GM12864 (cell line): ENCODE measurements around the gene RAB13.

Experiments used
- DNase-seq: peaks from one replicate; pipeline ENCODE4 v3.0.0-alpha.2; 2011; ENCODE audit warnings: low read depth
- H3K4me3 ChIP-seq: 2 replicates; pipeline ENCODE4 v1.5.1; 2011; ENCODE audit warnings: mild to moderate bottlenecking, low read depth, low read length, control low read depth
- CTCF ChIP-seq: IDR thresholded peaks from 2 replicates; pipeline ENCODE4 v1.5.1; 2011; ENCODE audit warnings: low read depth, mild to moderate bottlenecking, moderate library complexity, low read length, control low read depth, inconsistent platforms; ENCODE audit errors: missing control alignments

RAB13 gene

GRCh38 chr1:153967107-153967999 lies 18.8 kb downstream of the RAB13 start, which contains the start of gene CREB3L4:
Gene CREB3L4 (plus strand): TSS chr1:153967902. CDS start chr1:153968526, 624 bp downstream.
- DNase-seq: peak; percentile 97
- TF ChIP-seq CTCF: peak; percentile 47
- peak within 1 kb of the TSS; percentile 71 for H3K4me3 ChIP-seq

- peak overlapping the region; percentile 73 for H3K4me3 ChIP-seq
- TF ChIP-seq CTCF: no peak
- no peak for DNase-seq
Measured at GRCh38 chr1:153963850-153964331, 22.2 kb downstream of the RAB13 start.

- H3K4me3 ChIP-seq: peak within 1 kb of the TSS; percentile 73
- peak; percentile 88 for DNase-seq
- no peak for TF ChIP-seq CTCF
Measured at GRCh38 chr1:153963030-153963849, 22.9 kb downstream of the RAB13 start, which contains the start of gene SLC39A1. Gene SLC39A1 (minus strand): TSS chr1:153963537. CDS start chr1:153962715, 822 bp downstream.

- no peak for DNase-seq
- peak; percentile 13 for TF ChIP-seq CTCF
- H3K4me3 ChIP-seq: peak overlapping the region; percentile 73
Measured at GRCh38 chr1:153962088-153963029, 23.8 kb downstream of the RAB13 start.

GRCh38 chr1:153961421-153961820 lies 24.7 kb downstream of the RAB13 start:
- H3K4me3 ChIP-seq: peak overlapping the region; percentile 73
- DNase-seq: no peak
- TF ChIP-seq CTCF: no peak

- no peak for TF ChIP-seq CTCF
- H3K4me3 ChIP-seq: no peak overlapping the region
- no peak for DNase-seq
Measured at GRCh38 chr1:153960206-153960605, 25.9 kb downstream of the RAB13 start.
